GM12865 (cell line): Measurements from ENCODE around the gene ODC1.
A peak's percentile ranks its signal among the peaks of the same experiment; 100 is the strongest.

Source experiments
- DNase-seq: peaks from one replicate; pipeline ENCODE4 v3.0.0; 2010; ENCODE audit warnings: low read depth
- H3K4me3 ChIP-seq: 2 replicates; pipeline ENCODE4 v1.5.1; 2011; ENCODE audit warnings: mild to moderate bottlenecking, low read depth, low read length, control low read depth
- TF ChIP-seq, protein P1 (sequence below): IDR thresholded peaks from 2 replicates; pipeline ENCODE4 v1.5.1; 2011; ENCODE audit warnings: low read length, control low read depth, low read depth, inconsistent platforms; ENCODE audit not compliant: insufficient read depth; ENCODE audit errors: missing control alignments

Gene ODC1

DNA sequence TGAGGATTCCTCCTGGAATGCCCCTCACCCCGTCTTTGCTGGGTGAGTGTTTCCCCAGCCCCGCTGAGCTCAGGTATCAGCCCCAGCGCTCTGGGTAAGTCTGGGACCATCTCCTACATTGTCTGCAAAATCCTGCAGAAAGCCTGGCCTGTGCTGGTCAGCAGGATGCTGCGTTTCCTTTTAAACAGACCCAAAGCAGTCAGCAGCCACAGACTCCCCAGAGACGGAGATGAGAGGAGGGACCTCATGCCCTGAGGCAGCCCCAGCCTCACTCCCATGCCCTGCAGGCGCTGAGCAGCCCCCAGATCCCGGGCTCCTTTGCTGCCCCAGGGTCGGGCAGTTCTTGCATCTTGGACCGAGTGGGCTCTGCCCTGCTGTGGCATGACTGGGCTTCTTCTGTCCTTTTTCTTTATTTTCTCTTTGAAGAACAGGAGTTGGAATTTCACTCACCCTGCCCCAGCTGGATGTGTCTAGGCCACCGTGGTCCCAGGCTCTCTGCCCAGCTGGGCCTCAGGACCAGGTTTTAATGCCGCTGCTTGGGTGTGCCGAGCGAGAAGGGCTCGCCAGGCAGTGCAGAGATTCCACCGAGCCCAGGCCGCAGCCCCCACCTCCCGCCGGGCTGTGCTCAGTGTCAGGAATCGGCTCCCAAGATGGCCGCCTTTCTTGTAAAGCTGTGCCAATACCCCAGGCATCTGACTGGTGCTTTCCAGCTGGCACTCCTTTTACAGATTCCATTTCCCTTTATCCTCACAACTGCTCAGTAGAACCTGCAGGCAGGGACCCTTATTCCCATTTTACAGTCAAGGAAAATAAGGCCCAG is 43.6 kb downstream of the ODC1 start:
- no peak for DNase-seq
- TF ChIP-seq, protein P1, sequence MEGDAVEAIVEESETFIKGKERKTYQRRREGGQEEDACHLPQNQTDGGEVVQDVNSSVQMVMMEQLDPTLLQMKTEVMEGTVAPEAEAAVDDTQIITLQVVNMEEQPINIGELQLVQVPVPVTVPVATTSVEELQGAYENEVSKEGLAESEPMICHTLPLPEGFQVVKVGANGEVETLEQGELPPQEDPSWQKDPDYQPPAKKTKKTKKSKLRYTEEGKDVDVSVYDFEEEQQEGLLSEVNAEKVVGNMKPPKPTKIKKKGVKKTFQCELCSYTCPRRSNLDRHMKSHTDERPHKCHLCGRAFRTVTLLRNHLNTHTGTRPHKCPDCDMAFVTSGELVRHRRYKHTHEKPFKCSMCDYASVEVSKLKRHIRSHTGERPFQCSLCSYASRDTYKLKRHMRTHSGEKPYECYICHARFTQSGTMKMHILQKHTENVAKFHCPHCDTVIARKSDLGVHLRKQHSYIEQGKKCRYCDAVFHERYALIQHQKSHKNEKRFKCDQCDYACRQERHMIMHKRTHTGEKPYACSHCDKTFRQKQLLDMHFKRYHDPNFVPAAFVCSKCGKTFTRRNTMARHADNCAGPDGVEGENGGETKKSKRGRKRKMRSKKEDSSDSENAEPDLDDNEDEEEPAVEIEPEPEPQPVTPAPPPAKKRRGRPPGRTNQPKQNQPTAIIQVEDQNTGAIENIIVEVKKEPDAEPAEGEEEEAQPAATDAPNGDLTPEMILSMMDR = no peak
- H3K4me3 ChIP-seq = no peak overlapping the region

DNA sequence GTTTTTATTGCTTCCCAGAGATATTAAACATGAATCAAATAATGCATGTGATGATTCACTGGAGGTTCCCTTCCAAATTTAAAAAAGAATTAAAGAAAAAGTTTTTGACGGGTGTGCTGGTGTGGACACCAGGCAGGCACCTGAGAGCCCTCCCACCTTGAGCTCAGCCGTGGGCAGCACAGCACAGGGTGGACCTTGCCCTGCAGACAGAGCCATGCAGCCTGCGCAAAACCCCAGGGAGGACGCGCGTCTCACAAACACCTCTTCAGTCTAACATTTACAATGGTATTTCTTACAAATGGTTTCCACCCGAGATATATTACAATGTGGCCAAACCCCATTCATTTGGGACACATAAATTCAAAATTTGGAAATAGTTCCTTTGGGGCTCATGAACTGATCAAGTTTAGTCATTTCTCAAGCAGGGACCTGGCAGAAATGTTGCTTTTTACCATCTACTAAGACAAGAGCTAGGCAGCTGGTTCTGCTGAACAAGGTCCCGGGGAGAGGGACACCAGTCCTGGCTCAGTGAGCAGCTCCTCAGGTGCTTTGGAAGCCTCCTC is 45.4 kb downstream of the ODC1 start:
- TF ChIP-seq, protein P1 = no peak
- no peak overlapping the region for H3K4me3 ChIP-seq
- no peak for DNase-seq

DNA sequence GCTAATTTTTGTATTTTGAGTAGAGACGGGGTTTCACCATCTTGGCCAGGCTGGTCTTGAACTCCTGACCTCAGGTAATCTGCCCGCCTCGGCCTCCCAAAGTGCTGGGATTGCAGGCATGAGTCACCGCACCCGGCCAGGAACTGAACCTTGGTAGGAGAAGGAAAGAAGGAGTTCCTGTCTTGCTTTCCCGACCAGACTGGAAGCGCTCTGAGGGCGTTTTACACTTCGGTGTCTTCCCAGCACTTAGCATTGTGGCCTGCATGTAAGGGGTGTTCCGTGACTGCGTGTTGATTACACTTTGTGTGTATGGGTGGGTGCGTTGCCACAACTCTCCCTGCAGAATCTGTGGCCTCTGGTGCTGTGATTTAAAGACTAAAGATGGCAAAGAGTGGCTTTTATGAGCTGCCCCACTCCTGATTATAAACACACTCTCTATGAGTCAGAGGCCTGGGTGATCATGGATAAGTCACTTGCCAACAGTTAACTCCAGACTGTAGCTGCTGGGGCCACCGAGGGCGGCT is 46.0 kb downstream of the ODC1 start:
- no peak for DNase-seq
- TF ChIP-seq, protein P1 = no peak
- H3K4me3 ChIP-seq = no peak overlapping the region

DNA sequence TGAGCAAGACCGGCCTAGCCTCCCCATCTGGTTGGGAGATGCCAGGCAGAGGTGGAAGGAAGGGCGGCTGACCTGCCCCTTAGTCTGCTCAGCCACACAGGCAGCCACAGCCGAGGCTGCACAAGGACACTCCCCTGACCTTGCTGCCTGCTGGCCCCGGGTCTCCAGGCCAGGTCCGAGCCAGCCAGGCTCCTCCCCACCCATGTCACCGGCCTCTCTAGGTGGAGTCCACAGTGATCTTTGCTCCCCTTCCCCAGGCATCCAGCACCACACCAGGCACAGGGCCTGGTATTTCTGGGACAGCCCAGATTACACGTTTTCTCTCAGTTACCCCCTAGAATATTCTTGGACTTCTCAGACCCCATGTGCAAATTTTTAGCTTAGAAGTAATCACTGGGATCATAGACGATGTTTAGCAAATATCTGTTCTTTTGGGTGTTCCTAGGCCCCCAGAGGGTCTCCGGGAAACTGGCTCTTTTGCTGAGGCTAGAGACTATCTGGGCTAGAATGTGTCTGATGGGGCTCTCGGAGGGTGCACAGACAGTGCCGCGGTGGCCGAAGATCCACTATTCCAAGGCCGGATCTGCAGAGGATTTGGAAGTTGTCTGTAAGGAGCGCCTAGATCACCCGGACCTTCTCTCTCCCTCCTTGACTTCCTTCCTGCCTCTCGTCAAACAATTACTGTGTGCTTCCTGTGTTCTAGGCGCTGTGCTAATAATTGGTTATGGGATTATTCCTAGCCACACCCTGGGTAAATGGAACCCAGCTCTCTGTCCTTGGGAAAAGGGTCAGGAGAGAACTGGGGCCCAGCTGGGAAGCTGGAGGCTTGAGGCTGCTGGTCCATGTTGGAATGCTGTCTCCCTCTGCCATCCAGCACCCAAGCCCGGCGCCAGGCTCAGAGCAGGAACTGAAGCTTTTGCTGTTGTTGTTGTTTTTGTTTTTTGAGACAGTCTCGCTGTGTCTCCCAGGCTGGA is 46.9 kb downstream of the ODC1 start:
- DNase-seq = no peak
- no peak overlapping the region for H3K4me3 ChIP-seq
- TF ChIP-seq, protein P1 = no peak

DNA sequence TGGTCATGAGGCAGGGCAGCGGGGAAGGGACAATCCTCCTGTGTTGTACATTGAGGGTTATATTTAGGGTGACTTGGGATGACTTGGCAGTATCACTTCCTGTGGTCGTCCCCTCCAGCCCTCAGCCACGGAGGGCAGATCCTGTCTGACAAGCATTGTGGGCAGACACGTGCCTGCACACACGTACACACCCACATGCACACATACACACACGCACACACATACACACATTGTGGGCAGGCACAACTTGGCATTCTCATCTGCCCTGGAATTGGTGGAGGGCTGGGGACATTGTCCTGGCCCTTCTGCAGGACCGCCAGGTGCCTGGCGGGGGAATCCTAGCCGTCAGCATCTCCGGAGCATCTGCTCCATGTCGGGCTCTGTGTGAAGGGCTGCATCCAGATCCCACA is 47.6 kb downstream of the ODC1 start:
- no peak overlapping the region for H3K4me3 ChIP-seq
- DNase-seq = peak; percentile 42
- TF ChIP-seq, protein P1 = no peak

DNA sequence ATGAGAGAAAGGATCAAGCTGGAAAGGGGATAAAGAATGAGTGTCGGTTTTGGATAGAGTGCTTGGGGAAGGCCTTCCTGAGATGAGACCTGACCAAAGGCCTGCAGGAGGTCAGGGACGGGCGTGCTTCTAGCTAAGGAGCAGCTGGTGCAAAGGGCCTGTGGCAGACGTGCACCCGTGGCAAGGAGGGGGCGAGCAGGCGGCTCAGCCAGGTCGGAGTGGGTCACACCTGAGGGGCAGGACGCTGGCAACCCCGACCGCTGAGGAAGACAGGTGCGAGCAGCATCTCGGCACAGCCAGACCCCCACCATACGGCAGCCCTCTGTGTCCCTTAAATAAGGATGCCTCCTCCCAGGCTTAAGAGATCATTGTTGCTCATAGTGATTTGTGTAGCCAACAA is 48.1 kb downstream of the ODC1 start:
- TF ChIP-seq, protein P1 = no peak

More for the DNA sequence above, 48.1 kb downstream of the ODC1 start:
- H3K4me3 ChIP-seq = no peak overlapping the region
- DNase-seq = no peak
